K562 (cell line): Measurements from ENCODE around the gene DCAF10. TPM values are rescaled to one million over a fixed set of nuclear protein-coding genes. Genes with fewer than 3 reads are reported as not detected.

Source experiments
- CBX3 ChIP-seq, 2 experiments: IDR thresholded peaks; 1 replicate in 1 of 2; 2 replicates in 1 of 2; pipeline ENCODE4 v1.6.1; 2012; ENCODE audit warnings: inconsistent platforms in 2 of 2, low read length in 2 of 2, borderline replicate concordance in 1 of 2, control low read depth in 1 of 2
- NCOA1 ChIP-seq: fragments of 450-650 bp; IDR thresholded peaks from 2 replicates; pipeline ENCODE4 v1.6.1; 2016; ENCODE audit warnings: low read depth
- ZKSCAN8 ChIP-seq: fragments of 200-800 bp; sonication (Bioruptor generic); IDR thresholded peaks from 2 replicates; pipeline ENCODE4 v1.6.1; 2016; ENCODE audit warnings: missing genetic modification characterization, missing compliant biosample characterization
- polyA plus RNA-seq, 8 experiments: library from polyadenylated mRNA; depleted of rRNA in 4 of 8; stranded (reverse) in 5 of 8; unstranded in 3 of 8; fragments of >200 nt; fragmentation: Nextera tagmentation in 2 of 8; fragmentation: Illumina TruSeq in 1 of 8; extraction: Ambion mirVana in 2 of 8; extraction: Trizol in 1 of 8; gene quantifications; 2 replicates each; pipeline versions ENCODE4 v1.2.1 to v1.2.3, GENCODE V29; 2011 to 2014; ENCODE audit warnings: inconsistent platforms in 1 of 8, missing spikeins in 1 of 8
- total RNA-seq, 7 experiments: library from RNA; depleted of rRNA in 6 of 7; stranded (reverse); fragments of >200 nt in 6 of 7; fragmentation: Illumina TruSeq in 2 of 7; extraction: Trizol in 2 of 7; gene quantifications; 2 replicates each; pipeline versions ENCODE4 v1.2.1 to v1.2.3, GENCODE V29; 2011 to 2021; ENCODE audit warnings: low replicate concordance in 1 of 7
- TF ChIP-seq, protein P1 (sequence below): fragments of 200-600 bp; sonication (generic); IDR thresholded peaks from one replicate; pipeline ENCODE4 v1.6.1; 2012; ENCODE audit warnings: mild to moderate bottlenecking, low read depth, low read length, inconsistent platforms
- TF ChIP-seq, protein P2 (sequence below), 2 experiments: fragments of 450-650 bp in 1 of 2; sonication (generic) in 1 of 2; formaldehyde crosslinking in 1 of 2; IDR thresholded peaks; 2 replicates each; pipeline versions ENCODE4 v1.7.1 to v1.9.0; 2016 to 2022; ENCODE audit warnings: inconsistent platforms in 1 of 2, mild to moderate bottlenecking in 1 of 2, missing genetic modification reagents in 1 of 2

DCAF10 gene
- total and polyA plus RNA-seq, 9 of the 15 experiments (the other 6 are each of a cell fraction or from before 2014, with no cell fraction given): 6.8 to 40.1 (median 16.9) TPM

DNA sequence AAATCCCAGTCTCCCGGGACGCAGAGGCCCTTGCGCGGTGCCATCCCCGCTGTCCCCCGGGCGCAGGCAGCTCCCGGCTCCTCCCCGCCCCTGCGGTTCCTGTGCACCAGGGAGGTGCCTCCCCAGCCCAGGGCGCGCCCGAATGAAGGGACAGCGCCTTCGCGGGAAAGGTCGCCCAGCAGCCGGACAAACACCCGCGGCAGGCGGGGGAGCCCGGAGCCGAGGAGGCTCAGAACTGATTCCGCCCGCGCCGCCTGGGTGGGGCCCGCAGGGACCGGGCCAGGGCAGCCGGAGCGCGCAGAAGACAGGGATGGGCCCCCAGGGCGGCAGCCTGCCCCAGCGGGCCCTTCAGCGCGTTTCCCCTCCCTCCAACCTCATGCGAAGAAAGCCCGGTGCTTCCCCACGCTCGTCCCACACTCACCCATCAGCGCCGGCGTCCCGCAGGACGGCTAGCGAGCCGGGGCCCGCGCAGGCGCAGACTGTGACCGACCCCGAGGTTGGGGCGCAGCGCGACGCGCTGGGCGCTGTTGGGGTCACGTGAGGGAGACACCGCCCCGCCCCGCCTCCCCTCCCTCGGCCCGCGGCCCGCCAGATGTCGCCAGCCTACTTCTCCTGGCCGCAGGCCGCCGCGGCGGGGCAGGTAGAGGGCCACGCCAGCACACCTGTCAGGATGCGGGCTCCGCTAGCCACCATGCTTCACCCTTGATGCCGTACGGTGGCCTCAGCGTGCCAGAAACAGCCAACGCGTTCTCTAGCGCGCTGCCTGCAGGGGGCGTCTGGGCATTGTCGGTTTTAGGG, 103.2 kb downstream of the DCAF10 start, which contains the start of gene SLC25A51 (continued):
- TF ChIP-seq NCOA1: peak; percentile 14; the same call in 1 of the 2 replicates
- TF ChIP-seq CBX3 (IDR thresholded peaks at IDR 0.05; ENCODE audit: borderline replicate concordance in 1 of 2, low read length in 2 of 2): peak in 1 of 2 experiments; percentile 95; a peak in 2 of 3 replicates
- TF ChIP-seq, protein P1, sequence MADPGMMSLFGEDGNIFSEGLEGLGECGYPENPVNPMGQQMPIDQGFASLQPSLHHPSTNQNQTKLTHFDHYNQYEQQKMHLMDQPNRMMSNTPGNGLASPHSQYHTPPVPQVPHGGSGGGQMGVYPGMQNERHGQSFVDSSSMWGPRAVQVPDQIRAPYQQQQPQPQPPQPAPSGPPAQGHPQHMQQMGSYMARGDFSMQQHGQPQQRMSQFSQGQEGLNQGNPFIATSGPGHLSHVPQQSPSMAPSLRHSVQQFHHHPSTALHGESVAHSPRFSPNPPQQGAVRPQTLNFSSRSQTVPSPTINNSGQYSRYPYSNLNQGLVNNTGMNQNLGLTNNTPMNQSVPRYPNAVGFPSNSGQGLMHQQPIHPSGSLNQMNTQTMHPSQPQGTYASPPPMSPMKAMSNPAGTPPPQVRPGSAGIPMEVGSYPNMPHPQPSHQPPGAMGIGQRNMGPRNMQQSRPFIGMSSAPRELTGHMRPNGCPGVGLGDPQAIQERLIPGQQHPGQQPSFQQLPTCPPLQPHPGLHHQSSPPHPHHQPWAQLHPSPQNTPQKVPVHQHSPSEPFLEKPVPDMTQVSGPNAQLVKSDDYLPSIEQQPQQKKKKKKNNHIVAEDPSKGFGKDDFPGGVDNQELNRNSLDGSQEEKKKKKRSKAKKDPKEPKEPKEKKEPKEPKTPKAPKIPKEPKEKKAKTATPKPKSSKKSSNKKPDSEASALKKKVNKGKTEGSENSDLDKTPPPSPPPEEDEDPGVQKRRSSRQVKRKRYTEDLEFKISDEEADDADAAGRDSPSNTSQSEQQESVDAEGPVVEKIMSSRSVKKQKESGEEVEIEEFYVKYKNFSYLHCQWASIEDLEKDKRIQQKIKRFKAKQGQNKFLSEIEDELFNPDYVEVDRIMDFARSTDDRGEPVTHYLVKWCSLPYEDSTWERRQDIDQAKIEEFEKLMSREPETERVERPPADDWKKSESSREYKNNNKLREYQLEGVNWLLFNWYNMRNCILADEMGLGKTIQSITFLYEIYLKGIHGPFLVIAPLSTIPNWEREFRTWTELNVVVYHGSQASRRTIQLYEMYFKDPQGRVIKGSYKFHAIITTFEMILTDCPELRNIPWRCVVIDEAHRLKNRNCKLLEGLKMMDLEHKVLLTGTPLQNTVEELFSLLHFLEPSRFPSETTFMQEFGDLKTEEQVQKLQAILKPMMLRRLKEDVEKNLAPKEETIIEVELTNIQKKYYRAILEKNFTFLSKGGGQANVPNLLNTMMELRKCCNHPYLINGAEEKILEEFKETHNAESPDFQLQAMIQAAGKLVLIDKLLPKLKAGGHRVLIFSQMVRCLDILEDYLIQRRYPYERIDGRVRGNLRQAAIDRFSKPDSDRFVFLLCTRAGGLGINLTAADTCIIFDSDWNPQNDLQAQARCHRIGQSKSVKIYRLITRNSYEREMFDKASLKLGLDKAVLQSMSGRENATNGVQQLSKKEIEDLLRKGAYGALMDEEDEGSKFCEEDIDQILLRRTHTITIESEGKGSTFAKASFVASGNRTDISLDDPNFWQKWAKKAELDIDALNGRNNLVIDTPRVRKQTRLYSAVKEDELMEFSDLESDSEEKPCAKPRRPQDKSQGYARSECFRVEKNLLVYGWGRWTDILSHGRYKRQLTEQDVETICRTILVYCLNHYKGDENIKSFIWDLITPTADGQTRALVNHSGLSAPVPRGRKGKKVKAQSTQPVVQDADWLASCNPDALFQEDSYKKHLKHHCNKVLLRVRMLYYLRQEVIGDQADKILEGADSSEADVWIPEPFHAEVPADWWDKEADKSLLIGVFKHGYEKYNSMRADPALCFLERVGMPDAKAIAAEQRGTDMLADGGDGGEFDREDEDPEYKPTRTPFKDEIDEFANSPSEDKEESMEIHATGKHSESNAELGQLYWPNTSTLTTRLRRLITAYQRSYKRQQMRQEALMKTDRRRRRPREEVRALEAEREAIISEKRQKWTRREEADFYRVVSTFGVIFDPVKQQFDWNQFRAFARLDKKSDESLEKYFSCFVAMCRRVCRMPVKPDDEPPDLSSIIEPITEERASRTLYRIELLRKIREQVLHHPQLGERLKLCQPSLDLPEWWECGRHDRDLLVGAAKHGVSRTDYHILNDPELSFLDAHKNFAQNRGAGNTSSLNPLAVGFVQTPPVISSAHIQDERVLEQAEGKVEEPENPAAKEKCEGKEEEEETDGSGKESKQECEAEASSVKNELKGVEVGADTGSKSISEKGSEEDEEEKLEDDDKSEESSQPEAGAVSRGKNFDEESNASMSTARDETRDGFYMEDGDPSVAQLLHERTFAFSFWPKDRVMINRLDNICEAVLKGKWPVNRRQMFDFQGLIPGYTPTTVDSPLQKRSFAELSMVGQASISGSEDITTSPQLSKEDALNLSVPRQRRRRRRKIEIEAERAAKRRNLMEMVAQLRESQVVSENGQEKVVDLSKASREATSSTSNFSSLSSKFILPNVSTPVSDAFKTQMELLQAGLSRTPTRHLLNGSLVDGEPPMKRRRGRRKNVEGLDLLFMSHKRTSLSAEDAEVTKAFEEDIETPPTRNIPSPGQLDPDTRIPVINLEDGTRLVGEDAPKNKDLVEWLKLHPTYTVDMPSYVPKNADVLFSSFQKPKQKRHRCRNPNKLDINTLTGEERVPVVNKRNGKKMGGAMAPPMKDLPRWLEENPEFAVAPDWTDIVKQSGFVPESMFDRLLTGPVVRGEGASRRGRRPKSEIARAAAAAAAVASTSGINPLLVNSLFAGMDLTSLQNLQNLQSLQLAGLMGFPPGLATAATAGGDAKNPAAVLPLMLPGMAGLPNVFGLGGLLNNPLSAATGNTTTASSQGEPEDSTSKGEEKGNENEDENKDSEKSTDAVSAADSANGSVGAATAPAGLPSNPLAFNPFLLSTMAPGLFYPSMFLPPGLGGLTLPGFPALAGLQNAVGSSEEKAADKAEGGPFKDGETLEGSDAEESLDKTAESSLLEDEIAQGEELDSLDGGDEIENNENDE: peak; percentile 73
- TF ChIP-seq, protein P2, sequence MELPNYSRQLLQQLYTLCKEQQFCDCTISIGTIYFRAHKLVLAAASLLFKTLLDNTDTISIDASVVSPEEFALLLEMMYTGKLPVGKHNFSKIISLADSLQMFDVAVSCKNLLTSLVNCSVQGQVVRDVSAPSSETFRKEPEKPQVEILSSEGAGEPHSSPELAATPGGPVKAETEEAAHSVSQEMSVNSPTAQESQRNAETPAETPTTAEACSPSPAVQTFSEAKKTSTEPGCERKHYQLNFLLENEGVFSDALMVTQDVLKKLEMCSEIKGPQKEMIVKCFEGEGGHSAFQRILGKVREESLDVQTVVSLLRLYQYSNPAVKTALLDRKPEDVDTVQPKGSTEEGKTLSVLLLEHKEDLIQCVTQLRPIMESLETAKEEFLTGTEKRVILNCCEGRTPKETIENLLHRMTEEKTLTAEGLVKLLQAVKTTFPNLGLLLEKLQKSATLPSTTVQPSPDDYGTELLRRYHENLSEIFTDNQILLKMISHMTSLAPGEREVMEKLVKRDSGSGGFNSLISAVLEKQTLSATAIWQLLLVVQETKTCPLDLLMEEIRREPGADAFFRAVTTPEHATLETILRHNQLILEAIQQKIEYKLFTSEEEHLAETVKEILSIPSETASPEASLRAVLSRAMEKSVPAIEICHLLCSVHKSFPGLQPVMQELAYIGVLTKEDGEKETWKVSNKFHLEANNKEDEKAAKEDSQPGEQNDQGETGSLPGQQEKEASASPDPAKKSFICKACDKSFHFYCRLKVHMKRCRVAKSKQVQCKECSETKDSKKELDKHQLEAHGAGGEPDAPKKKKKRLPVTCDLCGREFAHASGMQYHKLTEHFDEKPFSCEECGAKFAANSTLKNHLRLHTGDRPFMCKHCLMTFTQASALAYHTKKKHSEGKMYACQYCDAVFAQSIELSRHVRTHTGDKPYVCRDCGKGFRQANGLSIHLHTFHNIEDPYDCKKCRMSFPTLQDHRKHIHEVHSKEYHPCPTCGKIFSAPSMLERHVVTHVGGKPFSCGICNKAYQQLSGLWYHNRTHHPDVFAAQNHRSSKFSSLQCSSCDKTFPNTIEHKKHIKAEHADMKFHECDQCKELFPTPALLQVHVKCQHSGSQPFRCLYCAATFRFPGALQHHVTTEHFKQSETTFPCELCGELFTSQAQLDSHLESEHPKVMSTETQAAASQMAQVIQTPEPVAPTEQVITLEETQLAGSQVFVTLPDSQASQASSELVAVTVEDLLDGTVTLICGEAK (IDR thresholded peaks at IDR 0.05): 0 out of 2 replicates have a peak, but pooled peaks have one; percentile 8
- TF ChIP-seq, protein P2 (CRISPR knock-in tag; IDR thresholded peaks at IDR 0.05): no peak
- TF ChIP-seq ZKSCAN8: peak; percentile 33; the same call in 1 of the 2 replicates
